GM21529 (cell line): Measurements from ENCODE around the gene KLHL1.
A peak's percentile ranks its signal among the peaks of the same experiment; 100 is the strongest.

Source experiments
- ATAC-seq: cut with Tn5 transposase; IDR thresholded peaks from one replicate; pipeline ENCODE4 v1.9.1; 2021; ENCODE audit not compliant: unreplicated experiment

The KLHL1 gene

GRCh38 chr13:69706807-69707206 is 401.4 kb downstream of the KLHL1 start:
- no peak for ATAC-seq

GRCh38 chr13:69704311-69704710 is 403.9 kb downstream of the KLHL1 start:
- ATAC-seq = no peak

GRCh38 chr13:69690999-69691398 is 417.3 kb downstream of the KLHL1 start:
- no peak for ATAC-seq

- peak; percentile 64 for ATAC-seq
These were observed 424.1 kb downstream of the KLHL1 start for GRCh38 chr13:69683921-69684686.

- ATAC-seq = no peak
These were observed 426.5 kb downstream of the KLHL1 start for GRCh38 chr13:69681722-69682121.

GRCh38 chr13:69677343-69677742 is 430.9 kb downstream of the KLHL1 start:
- no peak for ATAC-seq

GRCh38 chr13:69676286-69676685 is 432.0 kb downstream of the KLHL1 start:
- ATAC-seq = no peak

- ATAC-seq = no peak
These were observed 448.1 kb downstream of the KLHL1 start for GRCh38 chr13:69660155-69660554.

GRCh38 chr13:69657676-69658075 is 450.6 kb downstream of the KLHL1 start:
- ATAC-seq = no peak

GRCh38 chr13:69654392-69654791 is 453.9 kb downstream of the KLHL1 start:
- no peak for ATAC-seq
